GM20431 (cell line): ENCODE measurements around the gene PAGE2.
"Not testable (repeated sequence)": the region's sequence is repeated elsewhere in the genome, so short reads cannot be mapped to it uniquely, and the experiment has no call there.

Experiments
- in situ Hi-C: fragments of 300-500 bp; cut with MseI, MboI; formaldehyde crosslinking; loops from one replicate; pipeline ENCODE4 v1.15.0; 2020; ENCODE audit warnings: low sequenced_read_pairs; ENCODE audit not compliant: unreplicated experiment

PAGE2 gene

DNA sequence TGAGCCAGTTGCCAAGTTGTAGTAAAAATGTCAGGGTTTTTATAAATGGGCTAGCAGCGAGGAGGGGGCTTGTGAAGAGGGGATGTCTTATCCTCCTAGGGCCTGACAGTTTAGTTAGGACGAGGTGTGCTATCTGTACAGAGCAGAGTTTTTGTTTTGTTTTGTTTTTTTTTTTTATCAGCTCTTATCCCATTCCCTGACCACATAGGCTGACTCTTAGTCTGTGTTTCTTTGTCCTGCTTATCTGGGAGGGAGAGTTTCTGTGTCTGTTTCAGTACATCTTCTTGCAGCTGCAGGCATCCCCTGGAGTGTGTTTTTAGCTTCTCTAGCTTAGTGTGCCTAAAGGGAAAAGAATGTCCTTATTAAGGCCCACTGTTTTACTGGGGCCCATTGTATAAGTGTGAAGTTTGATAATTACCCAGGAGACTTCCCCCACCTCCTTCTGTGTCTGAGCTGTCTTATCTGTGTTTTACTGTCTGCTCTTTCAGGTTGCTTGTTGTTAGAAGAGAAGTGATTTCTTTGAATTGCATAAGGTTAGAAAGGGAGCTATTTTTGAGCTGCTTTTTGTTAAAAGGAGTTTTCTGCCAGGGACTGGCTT is 32.0 kb downstream of the PAGE2 start:
- in situ Hi-C loops = no loop called here

DNA sequence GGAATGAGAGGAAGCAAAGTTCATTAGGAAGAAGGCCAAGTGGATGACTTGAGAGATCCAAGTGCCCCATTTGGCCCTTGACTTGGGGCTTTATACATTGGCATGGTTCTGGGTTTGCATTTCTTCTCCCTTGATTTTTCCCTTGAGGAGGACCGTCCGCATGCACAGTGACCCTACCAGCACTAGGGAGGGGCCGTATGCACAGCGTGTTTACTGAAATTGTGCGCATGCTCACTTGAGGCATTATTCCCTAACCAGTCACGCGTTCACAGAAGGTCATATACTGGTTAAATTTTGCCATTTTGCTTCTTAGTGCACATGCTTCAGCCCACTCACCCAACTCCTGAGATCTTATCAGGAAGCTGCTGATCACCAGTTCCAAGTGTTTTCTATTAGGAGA is 35.1 kb downstream of the PAGE2 start:
- in situ Hi-C loops = no loop called here

DNA sequence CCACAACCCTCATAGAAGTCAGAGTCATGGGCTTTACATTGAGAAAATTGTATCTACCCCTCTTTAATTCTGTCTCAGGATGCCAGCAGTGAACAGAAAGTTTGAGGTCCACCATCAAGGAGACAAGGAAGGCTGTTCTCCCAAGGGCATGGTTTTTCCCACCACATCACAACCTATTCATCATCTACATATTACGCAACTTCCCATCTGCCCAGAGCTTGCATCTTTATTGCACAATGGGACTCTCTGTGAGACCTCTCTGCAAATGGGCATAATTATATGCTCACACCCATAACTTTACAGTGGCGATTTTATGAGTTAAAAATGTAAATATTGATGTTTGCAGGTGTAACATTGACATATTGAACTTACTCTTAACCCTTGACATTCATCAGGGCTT is 38.9 kb downstream of the PAGE2 start:
- in situ Hi-C loops = no loop called here

GRCh38 chrX:55129361-55129760 is 40.5 kb downstream of the PAGE2 start:
- in situ Hi-C loops = no loop called here

DNA sequence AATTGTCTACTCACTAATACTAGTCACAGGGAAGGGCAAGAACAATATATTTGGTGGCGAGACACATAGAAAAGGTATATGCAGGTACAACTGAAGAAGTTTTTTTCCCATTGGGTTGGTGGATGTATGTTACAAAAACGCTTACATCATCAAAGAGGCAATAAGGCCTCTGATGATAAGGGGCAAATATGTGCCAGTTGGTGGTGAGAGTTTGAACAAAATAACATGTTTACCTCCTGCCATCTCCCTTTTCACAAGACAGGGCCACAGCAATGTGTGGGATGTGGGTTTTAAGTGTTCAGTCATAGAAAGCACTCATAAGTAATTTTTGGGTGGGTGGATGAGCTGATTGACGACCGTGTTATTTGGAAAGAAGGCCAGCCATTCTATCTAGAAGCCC is 41.7 kb downstream of the PAGE2 start:
- in situ Hi-C loops = no loop called here

DNA sequence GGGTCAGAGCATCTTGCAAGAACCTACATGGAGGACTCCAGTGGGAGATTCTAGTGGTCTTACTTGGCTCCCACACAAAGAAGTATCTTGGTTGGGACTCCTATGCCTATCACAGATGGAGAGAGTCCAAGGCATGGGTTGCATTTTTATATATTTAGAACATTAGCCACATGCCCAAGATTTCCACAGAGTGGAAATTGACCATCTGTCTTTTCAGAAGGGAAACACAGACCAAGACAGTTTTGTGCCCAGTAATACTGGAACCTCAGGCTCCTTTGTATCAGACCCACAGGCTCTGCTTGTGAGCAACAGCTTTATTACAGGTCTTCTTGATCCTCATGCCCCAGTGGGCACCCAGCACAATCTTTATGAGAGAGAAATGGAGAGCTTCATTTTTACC is 43.6 kb downstream of the PAGE2 start:
- in situ Hi-C loops = no loop called here

DNA sequence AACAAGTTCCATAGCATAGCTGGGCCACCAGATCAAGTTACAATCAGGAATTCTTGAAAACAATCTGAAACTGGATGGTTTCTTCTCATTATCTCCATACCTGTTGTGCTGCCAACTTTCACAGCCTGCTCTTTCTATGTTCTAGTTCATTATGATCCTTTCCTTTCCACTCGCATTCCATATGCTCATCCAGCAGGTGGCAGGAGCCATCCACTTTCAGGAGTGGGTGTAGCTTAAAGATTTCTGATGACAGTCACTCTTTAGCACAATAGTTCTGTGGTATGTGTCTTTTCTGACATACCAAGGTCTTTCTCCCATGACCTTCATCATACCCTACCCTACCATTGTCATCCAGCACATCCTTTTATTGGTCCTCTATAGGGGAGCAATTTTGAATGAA is 46.4 kb downstream of the PAGE2 start:
- in situ Hi-C loops = no loop called here

DNA sequence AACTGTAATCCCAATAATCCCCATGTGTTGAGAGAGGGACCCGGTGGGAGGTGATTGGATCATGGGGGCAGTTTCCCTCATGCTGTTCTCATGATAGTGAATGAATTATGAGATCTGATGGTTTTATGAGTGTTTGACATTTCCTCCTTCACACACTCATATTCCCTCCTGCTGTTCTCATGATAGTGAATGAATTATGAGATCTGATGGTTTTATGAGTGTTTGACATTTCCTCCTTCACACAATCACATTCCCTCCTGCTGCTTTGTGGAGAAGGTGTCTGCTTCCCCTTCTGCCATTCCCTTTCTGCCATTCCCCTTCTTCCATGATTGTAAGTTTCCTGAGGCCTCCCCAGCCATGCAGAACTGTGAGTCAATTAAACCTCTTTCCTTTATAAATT is 52.0 kb downstream of the PAGE2 start:
- in situ Hi-C loops = not testable (repeated sequence)
